ENCODE data around the gene MEF2D.

Gene MEF2D

GRCh38 chr1:156438278-156438987, 62.1 kb downstream of the MEF2D start:
- no peak for DNase-seq

GRCh38 chr1:156437037-156437867, 63.3 kb downstream of the MEF2D start:
- no peak for DNase-seq

- DNase-seq = no peak
Measured at GRCh38 chr1:156436141-156437036, 64.2 kb downstream of the MEF2D start.

- DNase-seq = no peak
Measured at GRCh38 chr1:156435545-156436140, 64.9 kb downstream of the MEF2D start.

- DNase-seq = no peak
Measured at GRCh38 chr1:156434989-156435544, 65.5 kb downstream of the MEF2D start.

GRCh38 chr1:156433602-156434001, 67.0 kb downstream of the MEF2D start:
- no peak for DNase-seq

GRCh38 chr1:156433032-156433431, 67.5 kb downstream of the MEF2D start:
- no peak for DNase-seq

- no peak for DNase-seq
Measured at GRCh38 chr1:156432669-156433018, 67.9 kb downstream of the MEF2D start.

GRCh38 chr1:156431769-156432668, 68.6 kb downstream of the MEF2D start:
- DNase-seq = no peak

GRCh38 chr1:156431366-156431765, 69.2 kb downstream of the MEF2D start:
- no peak for DNase-seq

- DNase-seq = no peak
Measured at GRCh38 chr1:156430866-156431265, 69.7 kb downstream of the MEF2D start.

- no peak for DNase-seq
Measured at GRCh38 chr1:156430303-156430702, 70.3 kb downstream of the MEF2D start.

GRCh38 chr1:156429313-156430060, 71.1 kb downstream of the MEF2D start:
- no peak for DNase-seq

GRCh38 chr1:156428746-156429288, 71.8 kb downstream of the MEF2D start:
- DNase-seq = no peak

- DNase-seq = no peak
Measured at GRCh38 chr1:156427957-156428356, 72.6 kb downstream of the MEF2D start.

GRCh38 chr1:156425943-156426342, 74.6 kb downstream of the MEF2D start:
- DNase-seq = no peak

GRCh38 chr1:156424806-156425432, 75.7 kb downstream of the MEF2D start:
- DNase-seq = no peak

GRCh38 chr1:156423422-156424352, 76.9 kb downstream of the MEF2D start:
- no peak for DNase-seq

GRCh38 chr1:156422602-156423091, 77.9 kb downstream of the MEF2D start:
- DNase-seq = no peak
